GM19351 (cell line): Measurements from ENCODE around the gene LANCL3.
A peak's percentile ranks its signal among the peaks of the same experiment; 100 is the strongest.
"Not testable (repeated sequence)": the region's sequence is repeated elsewhere in the genome, so short reads cannot be mapped to it uniquely, and the experiment has no call there.

ENCODE experiments used
- ATAC-seq: cut with Tn5 transposase; IDR thresholded peaks from one replicate; pipeline ENCODE4 v1.9.1; 2021; ENCODE audit warnings: mild to moderate bottlenecking, moderate library complexity; ENCODE audit not compliant: unreplicated experiment

Gene LANCL3

GRCh38 chrX:37609727-37610126 is 38.3 kb downstream of the LANCL3 start:
- ATAC-seq = no peak

- ATAC-seq = no peak
These were observed 42.5 kb downstream of the LANCL3 start for GRCh38 chrX:37613933-37614332.

DNA sequence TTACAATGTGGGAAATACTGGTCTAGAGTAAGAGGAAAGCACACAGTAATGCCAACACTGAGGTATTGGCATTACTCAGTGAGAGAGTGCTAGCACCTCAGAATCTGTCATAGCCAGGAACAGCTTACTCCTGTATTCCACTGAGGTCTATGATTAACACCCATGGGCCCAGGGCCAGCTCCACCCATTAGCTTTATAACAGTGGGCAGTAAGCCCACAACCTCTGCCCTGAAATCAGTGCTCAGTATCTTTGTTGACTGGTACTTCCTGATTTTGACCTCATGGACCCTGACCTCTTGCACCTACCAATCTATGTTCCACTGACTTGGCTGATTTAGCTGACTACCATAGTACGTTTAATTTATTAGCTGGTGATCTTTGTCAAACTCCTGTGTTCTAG is 56.1 kb downstream of the LANCL3 start:
- no peak for ATAC-seq

DNA sequence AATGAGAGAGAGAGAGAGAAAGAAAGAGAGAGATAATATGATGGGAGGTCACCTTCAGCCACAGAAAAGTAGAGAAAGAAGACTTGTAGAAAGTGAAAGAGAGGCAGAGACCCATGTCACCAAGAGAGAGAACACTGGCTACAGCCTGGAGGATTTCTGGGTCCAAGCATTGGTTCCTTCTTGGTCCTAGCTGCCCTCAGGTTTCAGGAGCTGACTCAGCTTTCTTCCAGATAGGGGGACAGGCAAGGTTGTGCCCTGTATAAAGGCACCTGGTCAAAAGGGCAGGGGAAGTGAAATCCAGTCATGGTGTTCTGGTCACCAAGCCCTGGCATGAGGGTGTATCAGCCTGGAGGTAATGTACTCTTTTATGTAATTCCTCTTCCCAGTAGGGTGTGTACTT is 66.6 kb downstream of the LANCL3 start:
- no peak for ATAC-seq

DNA sequence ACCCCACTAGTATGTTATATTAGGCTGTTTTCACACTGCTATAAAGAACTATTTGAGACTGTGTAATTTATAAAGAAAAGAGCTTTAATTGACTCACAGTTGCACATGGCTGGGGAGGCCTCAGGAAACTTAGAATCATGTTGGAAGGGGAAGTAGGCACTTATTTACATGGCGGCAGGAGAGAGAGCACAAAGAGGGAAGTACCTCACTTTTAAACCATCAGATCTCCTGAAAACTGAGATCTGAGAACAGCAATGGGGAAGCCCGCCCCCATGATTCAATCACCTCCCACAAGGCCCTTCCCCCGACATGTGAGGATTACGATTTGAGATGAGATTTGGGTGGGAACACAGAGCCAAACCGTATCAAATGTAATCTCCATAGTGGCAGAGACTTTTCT is 68.7 kb downstream of the LANCL3 start:
- peak; percentile 40 for ATAC-seq

DNA sequence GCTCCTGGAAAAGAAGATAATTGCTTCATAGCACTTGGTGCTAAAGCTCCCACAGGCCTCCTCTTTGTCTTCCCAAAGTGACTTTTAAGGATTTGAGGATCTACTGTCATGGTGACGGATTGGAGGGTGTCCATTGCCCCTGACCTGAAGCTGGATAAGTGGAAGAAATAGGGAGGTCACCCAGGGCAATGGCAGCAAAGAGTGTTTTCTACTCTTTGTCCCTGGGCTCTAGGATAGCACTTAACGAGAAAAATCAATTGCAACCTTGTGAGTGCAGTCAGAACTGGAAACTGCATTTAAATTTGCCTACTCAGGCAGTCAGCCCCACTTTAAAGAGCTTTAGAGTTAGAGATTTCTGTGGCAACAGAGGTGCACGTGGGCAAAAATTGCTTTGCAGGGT is 70.4 kb downstream of the LANCL3 start:
- ATAC-seq = no peak

DNA sequence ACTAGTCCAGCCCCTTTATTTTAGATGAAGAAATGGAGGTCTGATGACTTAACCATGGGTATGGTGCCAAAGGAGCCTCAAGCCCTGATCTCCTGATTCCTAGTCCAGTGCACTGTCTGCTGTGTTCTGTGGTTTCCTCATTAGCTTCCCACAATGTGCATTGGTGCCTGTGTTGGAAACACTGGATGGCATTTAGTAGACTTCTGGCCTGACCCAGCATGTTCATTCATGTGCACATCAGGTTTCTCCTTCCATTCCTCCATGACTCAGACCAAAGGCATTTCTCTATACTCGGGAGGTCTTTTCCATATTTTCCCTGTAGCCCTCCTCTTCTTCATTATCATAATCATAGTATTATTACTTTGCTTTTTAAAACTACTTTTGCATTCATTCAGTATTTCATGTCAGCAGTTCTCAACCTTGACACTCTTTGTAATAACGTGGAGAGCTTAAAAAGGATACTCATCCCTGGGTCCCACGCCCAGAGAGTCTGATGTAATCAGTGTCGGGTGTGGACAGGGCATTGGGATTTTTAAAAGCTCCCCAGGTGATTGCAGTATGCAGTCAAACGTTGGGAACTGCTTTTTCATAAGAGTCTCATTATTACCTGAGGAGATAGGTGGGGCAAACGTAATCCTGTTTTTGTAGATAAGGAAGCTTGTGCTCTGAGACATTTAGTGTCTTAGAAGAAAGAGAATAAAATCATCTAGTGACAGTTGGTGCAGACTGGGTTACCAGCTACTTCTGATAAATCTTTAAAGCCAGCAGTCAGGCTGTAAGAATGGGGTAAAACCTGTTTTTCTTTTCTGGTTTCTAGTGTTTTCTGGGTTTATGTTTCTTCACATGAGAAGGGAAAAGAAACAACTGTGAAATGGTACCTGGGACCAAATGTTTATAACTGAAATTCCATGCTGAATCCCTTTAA is 73.2 kb downstream of the LANCL3 start:
- ATAC-seq = no peak

DNA sequence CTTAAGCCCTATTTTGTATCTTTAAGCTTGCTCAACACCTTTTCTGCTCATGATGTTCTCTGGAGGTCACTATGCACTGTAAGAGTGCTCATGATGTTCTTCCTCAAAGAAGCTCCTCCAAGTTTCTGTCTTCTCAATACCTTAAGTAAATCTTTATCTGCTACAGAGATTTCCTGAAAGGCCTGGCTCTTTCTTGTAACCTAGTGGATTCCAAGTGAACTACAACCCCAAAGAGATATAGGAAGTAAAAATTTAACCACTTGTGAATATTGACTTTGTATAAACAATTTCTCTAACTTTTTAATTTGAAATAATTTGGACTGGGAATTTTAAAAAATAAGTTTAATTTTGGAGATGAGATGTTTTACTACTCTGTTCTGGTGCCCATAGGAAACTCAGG is 74.8 kb downstream of the LANCL3 start:
- no peak for ATAC-seq

- ATAC-seq = not testable (repeated sequence)
These were observed 79.4 kb downstream of the LANCL3 start for GRCh38 chrX:37650879-37651278.

DNA sequence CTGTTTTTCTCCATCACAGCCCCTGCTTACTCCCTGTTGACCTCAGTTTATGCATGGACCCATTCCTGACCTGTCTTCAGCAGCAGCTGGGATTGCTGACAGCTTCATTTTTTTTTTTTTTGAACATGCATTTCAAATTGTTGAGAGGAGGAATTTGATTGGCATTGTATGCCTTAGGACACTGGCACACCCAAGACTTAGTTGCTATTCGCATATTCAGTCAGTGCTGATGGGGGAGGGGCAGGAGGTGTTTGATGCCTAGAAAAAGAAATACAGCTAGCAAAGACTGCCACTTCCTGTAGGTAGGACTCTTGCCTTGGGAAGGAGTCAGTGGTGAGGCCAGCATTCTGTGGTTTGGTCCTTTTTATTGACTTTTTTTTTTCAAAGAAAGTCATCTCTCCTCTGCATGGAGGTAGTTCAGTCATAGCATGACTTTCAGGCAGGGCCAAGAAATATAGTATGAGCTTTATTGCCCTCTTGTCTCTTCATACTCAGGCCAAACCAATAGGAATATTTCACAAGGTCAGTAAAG is 80.5 kb downstream of the LANCL3 start:
- no peak for ATAC-seq

DNA sequence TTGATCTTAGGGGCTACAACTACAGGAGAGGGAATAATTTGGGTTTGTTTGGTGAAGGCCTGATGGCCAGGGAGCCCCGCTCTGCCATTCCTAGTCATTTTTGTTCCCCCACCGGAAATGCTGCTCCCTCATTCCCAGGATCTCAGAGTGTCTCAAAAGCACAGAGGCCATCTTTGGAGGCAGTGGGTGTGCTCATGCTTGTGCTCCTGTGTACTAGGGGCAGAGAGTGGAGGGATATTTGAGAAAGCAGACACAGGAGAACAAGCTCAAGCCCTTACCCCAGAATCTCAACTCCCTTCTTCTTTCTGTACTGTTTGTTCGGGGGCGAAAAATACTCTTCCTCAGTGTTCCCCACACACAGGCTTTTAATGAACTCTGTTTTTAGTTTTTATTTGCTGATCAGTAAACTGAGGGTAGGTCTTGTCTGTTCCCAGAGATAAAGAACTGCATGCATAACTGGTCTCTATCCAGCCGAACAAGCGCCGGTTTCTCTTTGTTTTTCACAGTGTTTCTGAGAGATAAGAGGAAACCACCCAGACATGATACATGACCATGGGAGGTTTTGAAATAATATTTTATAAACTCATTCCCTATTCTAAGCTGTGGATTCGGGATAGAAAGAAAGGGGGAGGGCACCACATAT is 81.2 kb downstream of the LANCL3 start:
- no peak for ATAC-seq

DNA sequence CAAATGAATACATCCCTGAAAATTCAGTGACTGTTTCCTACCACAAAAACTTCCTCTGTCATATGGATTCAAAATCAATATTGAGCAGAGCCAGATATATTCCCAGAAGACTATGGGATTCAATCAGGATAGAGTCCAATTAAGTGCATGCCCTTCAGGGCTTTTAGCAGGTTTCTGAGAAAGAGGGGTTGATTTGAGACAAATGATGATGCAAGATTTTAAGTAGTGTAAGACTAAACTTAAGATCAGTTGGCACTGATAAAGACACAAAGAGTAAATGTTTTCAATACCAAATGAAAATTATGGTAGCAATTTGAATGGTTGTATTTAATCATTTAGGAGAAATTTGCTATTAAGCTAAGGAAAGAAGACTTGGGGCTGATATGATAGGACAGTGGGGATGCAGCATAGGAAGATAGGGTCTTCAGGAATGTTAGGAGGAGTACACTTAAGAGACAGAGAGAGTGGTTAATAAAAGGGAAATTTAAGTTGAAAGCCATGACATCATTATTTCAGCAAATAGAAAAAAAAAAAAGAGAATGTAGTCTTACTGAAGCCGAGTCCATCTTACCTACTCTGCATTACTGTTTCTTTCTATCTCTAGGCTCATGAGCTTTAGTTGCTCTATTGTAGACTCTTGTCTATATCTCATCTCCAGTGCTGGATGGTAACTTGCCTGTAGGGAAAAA is 82.1 kb downstream of the LANCL3 start:
- ATAC-seq = no peak

GRCh38 chrX:37658343-37659030 is 87.0 kb downstream of the LANCL3 start:
- ATAC-seq = no peak

DNA sequence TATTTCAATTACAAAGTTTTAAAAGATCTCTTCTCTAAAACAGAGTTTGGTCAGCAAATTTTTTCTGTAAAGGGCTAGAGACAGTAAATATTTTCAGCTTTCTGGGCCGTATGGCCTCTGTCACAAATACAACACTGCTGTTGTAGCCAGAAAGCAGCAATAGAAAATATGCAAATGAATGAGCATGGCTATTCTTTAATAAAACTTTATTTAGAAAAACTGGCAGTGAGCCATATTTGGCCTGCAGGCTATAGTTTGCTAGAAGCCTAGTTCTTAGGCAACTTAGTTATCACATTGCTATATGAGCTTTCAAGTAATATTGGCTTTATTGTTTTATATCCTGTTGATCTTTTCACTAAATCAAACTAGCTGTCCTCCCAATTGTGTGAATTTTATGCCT is 87.6 kb downstream of the LANCL3 start:
- ATAC-seq = no peak

GRCh38 chrX:37662181-37662580 is 90.7 kb downstream of the LANCL3 start:
- no peak for ATAC-seq

GRCh38 chrX:37666516-37666915 is 95.1 kb downstream of the LANCL3 start:
- ATAC-seq = no peak

GRCh38 chrX:37667141-37667540 is 95.7 kb downstream of the LANCL3 start:
- ATAC-seq = no peak

- ATAC-seq = no peak
These were observed 101.1 kb downstream of the LANCL3 start for GRCh38 chrX:37672563-37672962.

- no peak for ATAC-seq
These were observed 105.3 kb downstream of the LANCL3 start for GRCh38 chrX:37676811-37677210.

GRCh38 chrX:37677243-37677642 is 105.8 kb downstream of the LANCL3 start:
- ATAC-seq = peak; percentile 10

DNA sequence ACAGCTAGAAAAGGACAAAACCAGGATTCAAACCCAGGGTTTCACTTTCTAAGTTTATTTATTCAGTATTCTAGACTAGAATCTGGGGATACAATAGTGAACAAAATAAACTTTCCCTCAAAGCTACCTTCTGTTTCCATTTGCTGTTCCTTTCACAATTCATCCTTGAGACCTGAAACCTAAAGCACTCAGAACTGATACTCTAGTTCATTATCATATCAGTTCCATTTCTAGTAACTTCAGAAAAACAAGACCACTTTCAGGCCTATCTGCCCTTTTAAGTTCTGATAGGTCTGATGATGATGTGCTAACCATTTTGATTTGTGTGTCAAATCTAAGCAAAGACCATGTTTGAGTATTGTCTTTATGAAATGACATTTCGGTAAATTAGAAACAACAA is 106.3 kb downstream of the LANCL3 start:
- peak; percentile 79 for ATAC-seq
